ENCODE data around the gene WDR88.

DNA sequence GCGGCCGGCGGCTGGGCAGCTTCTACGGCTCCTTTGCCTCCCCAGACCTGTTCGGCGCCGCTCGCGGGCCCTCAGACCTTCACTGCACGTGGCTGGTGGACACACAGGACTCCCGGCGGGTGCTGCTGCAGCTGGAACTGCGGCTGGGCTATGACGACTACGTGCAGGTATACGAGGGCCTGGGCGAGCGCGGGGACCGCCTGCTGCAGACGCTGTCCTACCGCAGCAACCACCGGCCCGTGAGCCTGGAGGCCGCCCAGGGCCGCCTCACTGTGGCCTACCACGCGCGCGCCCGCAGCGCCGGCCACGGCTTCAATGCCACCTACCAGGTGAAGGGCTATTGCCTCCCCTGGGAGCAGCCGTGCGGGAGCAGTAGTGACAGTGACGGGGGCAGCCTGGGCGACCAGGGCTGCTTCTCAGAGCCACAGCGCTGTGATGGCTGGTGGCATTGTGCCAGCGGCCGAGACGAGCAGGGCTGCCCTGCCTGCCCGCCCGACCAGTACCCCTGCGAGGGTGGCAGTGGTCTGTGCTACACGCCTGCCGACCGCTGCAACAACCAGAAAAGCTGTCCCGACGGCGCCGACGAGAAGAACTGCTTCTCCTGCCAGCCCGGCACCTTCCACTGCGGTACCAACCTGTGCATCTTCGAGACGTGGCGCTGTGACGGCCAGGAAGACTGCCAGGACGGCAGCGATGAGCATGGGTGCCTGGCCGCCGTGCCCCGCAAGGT, 73.8 kb downstream of the WDR88 start:
- TF ChIP-seq, protein P1, sequence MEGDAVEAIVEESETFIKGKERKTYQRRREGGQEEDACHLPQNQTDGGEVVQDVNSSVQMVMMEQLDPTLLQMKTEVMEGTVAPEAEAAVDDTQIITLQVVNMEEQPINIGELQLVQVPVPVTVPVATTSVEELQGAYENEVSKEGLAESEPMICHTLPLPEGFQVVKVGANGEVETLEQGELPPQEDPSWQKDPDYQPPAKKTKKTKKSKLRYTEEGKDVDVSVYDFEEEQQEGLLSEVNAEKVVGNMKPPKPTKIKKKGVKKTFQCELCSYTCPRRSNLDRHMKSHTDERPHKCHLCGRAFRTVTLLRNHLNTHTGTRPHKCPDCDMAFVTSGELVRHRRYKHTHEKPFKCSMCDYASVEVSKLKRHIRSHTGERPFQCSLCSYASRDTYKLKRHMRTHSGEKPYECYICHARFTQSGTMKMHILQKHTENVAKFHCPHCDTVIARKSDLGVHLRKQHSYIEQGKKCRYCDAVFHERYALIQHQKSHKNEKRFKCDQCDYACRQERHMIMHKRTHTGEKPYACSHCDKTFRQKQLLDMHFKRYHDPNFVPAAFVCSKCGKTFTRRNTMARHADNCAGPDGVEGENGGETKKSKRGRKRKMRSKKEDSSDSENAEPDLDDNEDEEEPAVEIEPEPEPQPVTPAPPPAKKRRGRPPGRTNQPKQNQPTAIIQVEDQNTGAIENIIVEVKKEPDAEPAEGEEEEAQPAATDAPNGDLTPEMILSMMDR (IDR thresholded peaks at IDR 0.05; ENCODE audit: insufficient read depth, low read length) = no peak
- TF ChIP-seq REST (IDR thresholded peaks at IDR 0.05; ENCODE audit: insufficient replicate concordance, low read depth) = no peak
- no peak for TF ChIP-seq POLR2AphosphoS5 (IDR thresholded peaks at IDR 0.05; ENCODE audit: low read depth)
- no peak for TF ChIP-seq SPI1 (IDR thresholded peaks at IDR 0.05; ENCODE audit: borderline replicate concordance, low read depth)
- TF ChIP-seq GABPA (IDR thresholded peaks at IDR 0.05; ENCODE audit: low read depth) = no peak
